Neural cell (in vitro differentiated cells): ENCODE results near the gene DLG2. TPM values are rescaled to one million over a fixed set of nuclear protein-coding genes. Genes with fewer than 3 reads are reported as not detected.

Experiments used
- H2AFZ ChIP-seq: fragments of 200-600, 300-800 bp; sonication (generic), shearing (Covaris generic); 2 replicates; pipeline ENCODE4 v1.6.0; 2014; ENCODE audit warnings: low read depth, mild to moderate bottlenecking, antibody characterized with exemption, low read length, moderate library complexity
- H3F3A ChIP-seq: fragments of 200-600 bp; shearing (Covaris generic); 2 replicates; pipeline ENCODE4 v1.6.1; 2016; ENCODE audit warnings: mild to moderate bottlenecking, moderate library complexity, mixed read lengths, antibody characterized with exemption, low read length; ENCODE audit not compliant: insufficient read depth, poor library complexity, severe bottlenecking
- H3K27ac ChIP-seq: fragments of 200-600, 300-800 bp; sonication (generic), shearing (Covaris generic); 2 replicates; pipeline ENCODE4 v1.5.1; 2014; ENCODE audit warnings: mild to moderate bottlenecking, low read length, moderate library complexity
- H3K27me3 ChIP-seq: fragments of 300-800, 200-600 bp; sonication (generic), shearing (Covaris generic); 2 replicates; pipeline ENCODE4 v1.6.0; 2014; ENCODE audit warnings: mild to moderate bottlenecking, low read depth, low read length, moderate library complexity; ENCODE audit not compliant: insufficient read depth
- H3K36me3 ChIP-seq: fragments of 300-800, 200-600 bp; sonication (generic), shearing (Covaris generic); 2 replicates; pipeline ENCODE4 v1.5.1; 2014; ENCODE audit warnings: mild to moderate bottlenecking, antibody characterized with exemption, low read length, moderate library complexity; ENCODE audit not compliant: insufficient read depth
- H3K4me2 ChIP-seq: fragments of 300-800, 200-600 bp; sonication (generic), shearing (Covaris generic); 2 replicates; pipeline ENCODE4 v1.6.0; 2014; ENCODE audit warnings: mild to moderate bottlenecking, low read length
- H3K4me3 ChIP-seq: fragments of 300-800, 200-600 bp; sonication (generic), shearing (Covaris generic); 2 replicates; pipeline ENCODE4 v1.5.1; 2014; ENCODE audit warnings: mild to moderate bottlenecking, low read length, moderate library complexity
- H3K79me2 ChIP-seq: fragments of 200-600 bp; shearing (Covaris generic); replicated peaks from 2 replicates; pipeline ENCODE4 v1.6.0; 2014; ENCODE audit warnings: mild to moderate bottlenecking, low read length, moderate library complexity; ENCODE audit not compliant: insufficient read depth
- H3K9ac ChIP-seq: fragments of 300-800, 200-600 bp; sonication (generic), shearing (Covaris generic); 2 replicates; pipeline ENCODE4 v1.6.1; 2016; ENCODE audit warnings: mild to moderate bottlenecking, low read length, mixed read lengths
- H3K9me2 ChIP-seq: fragments of 200-600 bp; shearing (Covaris generic); 2 replicates; pipeline ENCODE4 v1.6.1; 2016; ENCODE audit warnings: mild to moderate bottlenecking, low read length, mixed read lengths; ENCODE audit not compliant: insufficient read depth
- H3K9me3 ChIP-seq: fragments of 200-600, 300-800 bp; sonication (generic), shearing (Covaris generic); 2 replicates; pipeline ENCODE4 v1.6.1; 2016; ENCODE audit warnings: mild to moderate bottlenecking, mixed run types, low read length, moderate library complexity, mixed read lengths
- H4K20me1 ChIP-seq: fragments of 200-600 bp; shearing (Covaris generic); 2 replicates; pipeline ENCODE4 v1.6.1; 2016; ENCODE audit warnings: mild to moderate bottlenecking, mixed run types; ENCODE audit not compliant: insufficient read depth
- EP300 ChIP-seq: fragments of 450-650 bp; conservative IDR thresholded peaks from 2 replicates; pipeline ENCODE4 v1.6.1; 2014; ENCODE audit warnings: antibody characterized with exemption, mild to moderate bottlenecking, moderate library complexity; ENCODE audit not compliant: poor library complexity, severe bottlenecking
- EZH2 ChIP-seq: fragments of 200-600, 300-800 bp; shearing (Covaris generic), sonication (generic); IDR thresholded peaks from 2 replicates; pipeline ENCODE4 v1.6.1; 2014; ENCODE audit warnings: antibody characterized with exemption, low read length, borderline replicate concordance, mild to moderate bottlenecking; ENCODE audit not compliant: insufficient read depth, poor library complexity, severe bottlenecking
- MXI1 ChIP-seq: fragments of 450-650 bp; conservative IDR thresholded peaks from 2 replicates; pipeline ENCODE4 v1.6.1; 2014; ENCODE audit warnings: antibody characterized with exemption, mild to moderate bottlenecking; ENCODE audit not compliant: poor library complexity, severe bottlenecking
- POLR2AphosphoS5 ChIP-seq: IDR thresholded peaks from 2 replicates; pipeline ENCODE4 v1.6.1; 2012
- RAD21 ChIP-seq: fragments of 450-650 bp; conservative IDR thresholded peaks from 2 replicates; pipeline ENCODE4 v1.6.1; 2014; ENCODE audit warnings: antibody characterized with exemption, mild to moderate bottlenecking, moderate library complexity
- SMC3 ChIP-seq: fragments of 450-650 bp; conservative IDR thresholded peaks from 2 replicates; pipeline ENCODE4 v1.6.1; 2014; ENCODE audit warnings: antibody characterized with exemption, mild to moderate bottlenecking, moderate library complexity; ENCODE audit not compliant: poor library complexity
- TAF1 ChIP-seq: IDR thresholded peaks from 2 replicates; pipeline ENCODE4 v1.6.1; 2012; ENCODE audit warnings: low read depth
- polyA plus RNA-seq: library from polyadenylated mRNA; depleted of rRNA; stranded (reverse); fragments of >200 nt; gene quantifications from 2 replicates; pipeline ENCODE4 v1.2.3, GENCODE V29; 2014
- TF ChIP-seq, protein P1 (sequence below): fragments of 450-650 bp; IDR thresholded peaks from 2 replicates; pipeline ENCODE4 v1.5.1; 2014; ENCODE audit warnings: antibody characterized with exemption, mild to moderate bottlenecking, moderate library complexity; ENCODE audit not compliant: poor library complexity, severe bottlenecking
- TF ChIP-seq, protein P2 (sequence below): IDR thresholded peaks from 2 replicates; pipeline ENCODE4 v1.6.1; 2012; ENCODE audit warnings: borderline replicate concordance

The DLG2 gene
- polyA plus RNA-seq, 1 donor from 2014 or later: 179 TPM

DNA sequence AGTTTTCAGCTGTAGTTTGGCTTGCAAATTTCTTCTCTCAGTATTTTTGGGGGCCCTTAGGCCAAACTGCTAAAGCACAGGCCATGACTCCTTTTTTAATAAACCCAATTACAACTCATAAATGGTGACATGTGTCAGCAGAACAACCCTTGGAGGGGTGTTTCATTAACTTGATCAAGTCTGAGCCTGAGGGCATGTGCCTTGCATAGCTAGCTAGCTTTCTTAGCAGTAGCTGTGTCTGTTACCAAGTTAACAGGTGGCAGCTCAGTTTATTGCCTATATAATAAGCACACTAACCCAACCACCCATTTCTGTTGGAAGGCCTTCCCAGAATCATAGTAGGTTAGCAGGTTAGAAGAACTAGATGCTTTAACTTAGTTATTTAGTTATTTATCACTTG is 1390.7 kb downstream of the DLG2 start:
- H2AFZ ChIP-seq: no peak overlapping the region
- no peaks in the 10 kb centered on the region for H3K36me3 ChIP-seq
- H3K9me2 ChIP-seq: no peaks in the 10 kb centered on the region
- TF ChIP-seq, protein P1, sequence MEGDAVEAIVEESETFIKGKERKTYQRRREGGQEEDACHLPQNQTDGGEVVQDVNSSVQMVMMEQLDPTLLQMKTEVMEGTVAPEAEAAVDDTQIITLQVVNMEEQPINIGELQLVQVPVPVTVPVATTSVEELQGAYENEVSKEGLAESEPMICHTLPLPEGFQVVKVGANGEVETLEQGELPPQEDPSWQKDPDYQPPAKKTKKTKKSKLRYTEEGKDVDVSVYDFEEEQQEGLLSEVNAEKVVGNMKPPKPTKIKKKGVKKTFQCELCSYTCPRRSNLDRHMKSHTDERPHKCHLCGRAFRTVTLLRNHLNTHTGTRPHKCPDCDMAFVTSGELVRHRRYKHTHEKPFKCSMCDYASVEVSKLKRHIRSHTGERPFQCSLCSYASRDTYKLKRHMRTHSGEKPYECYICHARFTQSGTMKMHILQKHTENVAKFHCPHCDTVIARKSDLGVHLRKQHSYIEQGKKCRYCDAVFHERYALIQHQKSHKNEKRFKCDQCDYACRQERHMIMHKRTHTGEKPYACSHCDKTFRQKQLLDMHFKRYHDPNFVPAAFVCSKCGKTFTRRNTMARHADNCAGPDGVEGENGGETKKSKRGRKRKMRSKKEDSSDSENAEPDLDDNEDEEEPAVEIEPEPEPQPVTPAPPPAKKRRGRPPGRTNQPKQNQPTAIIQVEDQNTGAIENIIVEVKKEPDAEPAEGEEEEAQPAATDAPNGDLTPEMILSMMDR: no peak
- TF ChIP-seq MXI1 (no peak), POLR2AphosphoS5 (no peak), EP300 (no peak), TAF1 (no peak), RAD21 (no peak), SMC3 (no peak), EZH2 (no peak)
- TF ChIP-seq, protein P2, sequence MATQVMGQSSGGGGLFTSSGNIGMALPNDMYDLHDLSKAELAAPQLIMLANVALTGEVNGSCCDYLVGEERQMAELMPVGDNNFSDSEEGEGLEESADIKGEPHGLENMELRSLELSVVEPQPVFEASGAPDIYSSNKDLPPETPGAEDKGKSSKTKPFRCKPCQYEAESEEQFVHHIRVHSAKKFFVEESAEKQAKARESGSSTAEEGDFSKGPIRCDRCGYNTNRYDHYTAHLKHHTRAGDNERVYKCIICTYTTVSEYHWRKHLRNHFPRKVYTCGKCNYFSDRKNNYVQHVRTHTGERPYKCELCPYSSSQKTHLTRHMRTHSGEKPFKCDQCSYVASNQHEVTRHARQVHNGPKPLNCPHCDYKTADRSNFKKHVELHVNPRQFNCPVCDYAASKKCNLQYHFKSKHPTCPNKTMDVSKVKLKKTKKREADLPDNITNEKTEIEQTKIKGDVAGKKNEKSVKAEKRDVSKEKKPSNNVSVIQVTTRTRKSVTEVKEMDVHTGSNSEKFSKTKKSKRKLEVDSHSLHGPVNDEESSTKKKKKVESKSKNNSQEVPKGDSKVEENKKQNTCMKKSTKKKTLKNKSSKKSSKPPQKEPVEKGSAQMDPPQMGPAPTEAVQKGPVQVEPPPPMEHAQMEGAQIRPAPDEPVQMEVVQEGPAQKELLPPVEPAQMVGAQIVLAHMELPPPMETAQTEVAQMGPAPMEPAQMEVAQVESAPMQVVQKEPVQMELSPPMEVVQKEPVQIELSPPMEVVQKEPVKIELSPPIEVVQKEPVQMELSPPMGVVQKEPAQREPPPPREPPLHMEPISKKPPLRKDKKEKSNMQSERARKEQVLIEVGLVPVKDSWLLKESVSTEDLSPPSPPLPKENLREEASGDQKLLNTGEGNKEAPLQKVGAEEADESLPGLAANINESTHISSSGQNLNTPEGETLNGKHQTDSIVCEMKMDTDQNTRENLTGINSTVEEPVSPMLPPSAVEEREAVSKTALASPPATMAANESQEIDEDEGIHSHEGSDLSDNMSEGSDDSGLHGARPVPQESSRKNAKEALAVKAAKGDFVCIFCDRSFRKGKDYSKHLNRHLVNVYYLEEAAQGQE: no peak
- H3K9me3 ChIP-seq: no peaks in the 10 kb centered on the region
- H4K20me1 ChIP-seq: no peaks in the 10 kb centered on the region
- H3K9ac ChIP-seq: no peak overlapping the region
- no peak overlapping the region for H3K4me2 ChIP-seq
- no peak overlapping the region for H3K4me3 ChIP-seq
- H3F3A ChIP-seq: no peaks in the 10 kb centered on the region
- H3K27me3 ChIP-seq: no peaks in the 10 kb centered on the region
- no peaks in the 10 kb centered on the region for H3K79me2 ChIP-seq
- H3K27ac ChIP-seq: no peak overlapping the region

DNA sequence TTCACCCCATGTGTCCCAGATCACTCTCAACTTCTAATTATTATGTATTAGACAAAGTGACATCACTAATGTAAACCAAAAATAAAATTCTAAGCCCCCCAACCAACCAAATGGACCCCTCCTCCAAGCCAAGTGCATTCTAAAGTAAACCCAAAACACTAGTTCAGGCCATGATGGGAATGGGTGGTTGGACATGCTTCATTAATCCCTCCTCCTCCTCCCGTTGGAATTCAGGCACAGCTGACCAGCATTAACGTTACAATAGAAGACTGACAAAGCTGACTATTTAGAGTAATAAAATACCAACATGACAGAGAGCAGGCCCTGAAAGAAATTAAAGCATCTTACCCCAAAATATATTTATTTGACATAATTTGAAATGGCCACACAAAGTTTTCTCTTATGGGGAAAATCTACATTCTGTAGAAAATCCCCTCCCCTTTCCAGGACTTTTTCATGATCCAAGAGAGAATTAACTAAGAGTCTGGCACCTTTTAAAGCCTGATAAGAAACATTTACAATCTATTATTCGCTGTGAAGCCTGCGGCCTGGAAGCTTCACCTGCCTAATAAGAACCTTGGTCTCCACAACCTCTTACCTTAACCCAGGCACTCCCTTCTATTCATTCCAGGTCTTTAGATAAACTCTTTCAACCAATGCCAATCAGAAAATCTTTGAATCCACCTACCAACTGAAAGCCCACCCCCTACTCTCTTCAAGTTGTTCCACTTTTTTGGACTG is 1392.5 kb downstream of the DLG2 start:
- Histone ChIP-seq H3K9me3 (no peaks in the 10 kb centered on the region), H3F3A (no peaks in the 10 kb centered on the region), H2AFZ (no peak overlapping the region), H4K20me1 (no peaks in the 10 kb centered on the region), H3K79me2 (no peaks in the 10 kb centered on the region), H3K9ac (no peak overlapping the region), H3K27me3 (no peaks in the 10 kb centered on the region), H3K4me3 (no peak overlapping the region), H3K27ac (no peak overlapping the region), H3K4me2 (no peak overlapping the region), H3K9me2 (no peaks in the 10 kb centered on the region), H3K36me3 (no peaks in the 10 kb centered on the region)
- TF ChIP-seq EZH2 (no peak), SMC3 (no peak), EP300 (no peak), TAF1 (no peak), RAD21 (no peak), MXI1 (no peak), POLR2AphosphoS5 (no peak)
- TF ChIP-seq, protein P2: no peak
- TF ChIP-seq, protein P1: no peak
